ENCODE measurements around the gene NPFFR2.
"Not testable (repeated sequence)": the region's sequence is repeated elsewhere in the genome, so short reads cannot be mapped to it uniquely, and the experiment has no call there.

Gene NPFFR2

DNA sequence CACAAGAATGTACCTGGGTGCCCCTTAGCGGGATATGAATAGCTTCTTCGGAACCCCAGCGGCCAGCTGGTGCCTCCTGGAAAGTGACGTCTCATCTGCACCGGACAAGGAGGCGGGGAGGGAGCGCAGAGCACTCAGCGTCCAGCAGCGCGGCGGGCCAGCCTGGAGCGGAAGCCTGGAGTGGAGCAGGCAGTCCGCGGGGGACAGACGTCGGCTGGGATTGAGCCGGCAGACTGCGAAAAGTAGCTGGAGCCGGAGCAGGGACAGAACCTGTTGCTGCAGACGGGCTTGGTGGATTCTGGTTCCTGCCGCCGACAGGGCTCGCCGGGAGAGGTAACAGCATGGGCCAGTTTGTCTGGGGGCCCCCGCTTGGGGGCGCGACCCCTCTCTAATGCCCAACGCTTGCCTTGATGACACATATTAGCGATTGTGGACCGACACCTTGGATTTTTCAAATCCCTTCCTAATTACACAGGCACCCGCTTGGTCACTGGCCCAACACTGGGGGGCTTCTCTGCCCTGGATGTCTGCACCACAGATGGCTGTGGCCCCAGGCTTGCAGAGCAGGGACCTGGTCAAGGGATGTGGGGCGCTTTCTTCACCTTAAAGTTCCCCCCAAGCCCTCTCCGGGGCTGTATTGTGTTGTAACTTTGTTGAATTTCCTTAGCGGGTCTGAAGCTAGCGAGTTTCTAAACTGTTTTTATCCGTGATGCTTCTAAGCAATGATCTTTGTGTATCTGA is at the start of gene NPFFR2:
Gene NPFFR2 (plus strand): TSS at position 133 of the 741 bp plus-strand sequence. CDS start 96,592 bp downstream, outside the sequence.
- no peak for DNase-seq (ENCODE audit: low read depth in 2 of 2)

- DNase-seq (ENCODE audit: low read depth in 2 of 2) = no peak
Measured at GRCh38 chr4:71992571-71993312, 39.1 kb upstream of the NPFFR2 start.

- DNase-seq (ENCODE audit: low read depth in 2 of 2) = no peak
Measured at GRCh38 chr4:71994559-71994958, 37.2 kb upstream of the NPFFR2 start.

GRCh38 chr4:71995297-71995696 is 36.5 kb upstream of the NPFFR2 start:
- no peak for DNase-seq (ENCODE audit: low read depth in 2 of 2)

DNA sequence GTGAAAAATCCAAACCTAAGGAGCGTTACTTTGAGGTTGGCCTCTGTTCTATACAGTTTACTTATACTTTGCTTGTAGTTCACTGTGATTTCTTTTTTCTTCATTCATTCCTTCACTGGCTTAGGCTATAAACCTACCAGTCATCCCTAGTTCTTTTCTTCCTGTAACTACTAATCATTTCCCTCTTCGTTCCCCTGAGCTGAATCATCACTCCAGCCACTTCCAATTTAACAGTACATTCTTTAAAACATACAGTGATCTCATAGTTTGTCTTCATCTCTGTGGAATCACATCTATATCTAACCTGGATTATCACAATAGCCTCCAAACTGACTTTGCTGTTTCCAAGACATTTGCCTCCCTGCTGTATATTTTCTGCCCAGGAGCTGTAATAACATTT is 25.2 kb upstream of the NPFFR2 start:
- DNase-seq (ENCODE audit: low read depth in 2 of 2) = no peak

GRCh38 chr4:72011906-72012305 is 19.9 kb upstream of the NPFFR2 start:
- no peak for DNase-seq (ENCODE audit: low read depth in 2 of 2)

DNA sequence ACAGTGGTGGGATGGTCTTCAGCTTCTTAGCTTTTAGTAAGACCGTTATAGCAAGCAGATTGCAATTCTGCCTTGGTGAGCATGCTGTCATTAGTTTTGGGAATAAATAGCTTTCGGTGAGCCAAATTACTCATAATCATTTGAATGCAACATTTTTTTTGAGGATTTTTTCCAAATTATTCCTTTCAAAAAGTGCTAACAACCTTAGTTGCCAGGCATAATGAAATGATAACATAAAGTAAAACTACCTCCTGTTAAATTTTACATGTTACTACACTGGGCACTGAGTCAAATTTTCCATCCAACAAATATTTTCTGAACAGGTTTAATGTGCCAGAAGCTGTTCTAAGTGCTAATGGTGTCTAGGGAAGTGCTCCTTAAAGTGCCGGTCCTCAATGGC is 15.8 kb upstream of the NPFFR2 start:
- no peak for DNase-seq (ENCODE audit: low read depth in 2 of 2)

DNA sequence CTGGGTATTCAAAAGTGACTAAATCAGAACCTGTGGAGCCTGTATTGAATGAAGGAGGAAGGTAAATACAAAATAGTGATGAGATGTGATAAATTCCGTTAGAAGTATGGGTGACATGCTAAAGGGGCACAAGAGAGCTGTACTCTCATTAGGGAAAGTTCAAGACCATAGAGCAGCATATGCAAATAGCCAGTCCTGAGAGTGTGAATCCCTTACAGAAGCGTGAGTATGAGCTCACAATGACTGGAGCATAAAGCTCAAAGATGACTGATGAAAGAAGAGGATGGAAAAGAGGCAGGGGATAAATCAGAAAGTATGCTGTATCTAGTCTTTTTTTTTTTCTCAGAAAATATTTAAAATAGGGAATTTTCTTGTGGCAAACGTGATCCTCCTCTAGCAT is 12.1 kb upstream of the NPFFR2 start:
- no peak for DNase-seq (ENCODE audit: low read depth in 2 of 2)

DNA sequence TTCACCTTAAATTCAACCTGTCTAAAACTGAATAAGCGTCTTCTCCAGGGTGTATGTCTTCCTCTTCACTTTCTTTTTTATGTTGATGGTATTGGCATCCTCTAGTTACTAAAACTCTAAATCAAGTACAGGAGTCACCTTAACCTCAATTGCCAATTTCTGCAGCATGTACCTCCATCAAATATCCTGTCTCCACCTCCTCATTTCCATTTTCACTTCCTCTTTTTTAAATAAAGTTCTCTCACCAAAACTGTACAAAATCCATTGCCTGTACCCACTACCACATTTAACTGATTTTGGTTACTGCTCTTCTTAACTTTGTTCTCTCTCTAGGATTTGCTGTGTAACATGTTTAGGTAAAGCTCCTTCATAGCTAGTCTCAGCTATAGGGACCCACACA is 9.2 kb upstream of the NPFFR2 start:
- no peak for DNase-seq (ENCODE audit: low read depth in 2 of 2)

- DNase-seq (ENCODE audit: low read depth in 2 of 2) = no peak
Measured at GRCh38 chr4:72055566-72055965, 23.8 kb downstream of the NPFFR2 start.

- no peak for DNase-seq (ENCODE audit: low read depth in 2 of 2)
Measured at GRCh38 chr4:72063726-72064125, 31.9 kb downstream of the NPFFR2 start.

- no peak for DNase-seq (ENCODE audit: low read depth in 2 of 2)
Measured at GRCh38 chr4:72067051-72067450, 35.3 kb downstream of the NPFFR2 start.

GRCh38 chr4:72073816-72074215 is 42.0 kb downstream of the NPFFR2 start:
- DNase-seq (ENCODE audit: low read depth in 2 of 2) = no peak

DNA sequence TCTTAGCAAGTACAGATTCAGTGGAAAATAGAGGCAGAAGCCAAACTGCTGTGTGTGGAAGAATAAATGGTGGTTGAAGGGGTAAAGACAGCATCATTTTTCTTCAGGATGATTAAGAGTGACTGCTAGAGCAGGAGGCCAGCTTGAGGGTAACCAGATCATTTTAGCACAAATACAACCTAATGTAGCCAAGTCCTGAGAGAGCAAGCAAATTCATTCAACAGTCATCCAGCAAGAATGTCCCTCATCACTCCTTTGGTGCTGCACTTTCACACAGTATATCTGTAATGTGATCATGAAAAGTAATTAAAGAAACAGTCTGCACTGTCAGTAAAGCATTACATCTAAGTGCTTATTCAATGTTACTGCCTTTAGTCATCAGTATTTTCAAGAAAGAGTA is 44.8 kb downstream of the NPFFR2 start:
- DNase-seq (ENCODE audit: low read depth in 2 of 2) = no peak

DNA sequence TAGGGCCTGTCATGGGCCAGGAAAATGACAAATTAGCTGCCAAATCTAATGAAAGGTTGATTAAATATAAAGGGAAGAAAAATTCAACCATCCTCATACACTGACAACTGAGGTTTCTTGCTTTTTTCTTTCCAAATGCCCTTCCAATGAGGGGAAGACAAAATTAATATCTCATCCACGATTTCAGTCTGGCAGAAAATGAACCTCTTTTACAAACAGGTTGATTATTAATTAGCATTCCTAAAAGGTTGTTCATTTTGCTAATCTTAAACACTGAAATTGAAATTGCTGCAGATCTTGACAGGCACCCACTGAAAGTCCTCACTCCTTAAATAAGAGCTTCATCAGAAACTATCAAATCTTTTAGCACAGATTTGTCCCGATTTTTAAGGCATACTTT is 45.5 kb downstream of the NPFFR2 start:
- DNase-seq (ENCODE audit: low read depth in 2 of 2) = no peak

DNA sequence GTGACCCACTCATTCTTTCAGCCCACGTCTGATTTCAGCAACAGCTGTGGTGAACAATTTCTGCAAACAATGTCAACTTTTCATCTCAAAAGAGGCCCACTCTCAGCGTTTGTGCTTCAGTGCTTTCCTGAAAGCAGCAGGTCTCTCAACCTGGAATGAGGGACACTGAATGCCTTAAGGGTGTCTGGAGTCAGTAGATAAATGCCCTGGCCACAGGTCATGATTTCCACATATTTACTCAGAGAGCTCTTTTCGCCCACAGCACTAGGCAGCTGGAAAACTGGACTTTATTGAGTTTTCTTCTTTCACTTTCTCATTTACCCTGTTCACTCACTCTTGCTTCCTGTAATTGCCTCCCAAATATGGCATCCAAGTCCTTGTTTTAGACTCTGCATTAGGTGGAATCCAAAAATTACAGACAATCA is 52.8 kb downstream of the NPFFR2 start:
- DNase-seq (ENCODE audit: low read depth in 2 of 2) = no peak

DNA sequence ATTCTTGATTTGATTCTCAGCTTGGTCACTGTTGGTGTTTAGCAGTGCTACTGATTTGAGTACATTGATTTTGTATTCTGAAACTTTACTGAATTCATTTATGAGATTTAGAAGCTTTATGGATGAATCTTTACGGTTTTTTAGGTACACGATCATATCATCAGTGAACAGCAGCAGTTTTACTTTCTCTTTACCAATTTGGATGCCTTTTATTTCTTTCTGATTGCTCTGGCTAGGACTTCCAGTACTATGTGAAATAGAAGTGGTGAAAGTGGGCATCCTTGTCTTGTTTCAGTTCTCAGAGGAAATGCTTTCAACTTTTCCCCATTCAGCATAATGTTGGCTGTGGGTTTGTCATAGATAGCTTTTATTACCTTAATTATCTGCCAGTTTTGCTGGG is 58.8 kb downstream of the NPFFR2 start:
- DNase-seq (ENCODE audit: low read depth in 2 of 2) = not testable (repeated sequence)

DNA sequence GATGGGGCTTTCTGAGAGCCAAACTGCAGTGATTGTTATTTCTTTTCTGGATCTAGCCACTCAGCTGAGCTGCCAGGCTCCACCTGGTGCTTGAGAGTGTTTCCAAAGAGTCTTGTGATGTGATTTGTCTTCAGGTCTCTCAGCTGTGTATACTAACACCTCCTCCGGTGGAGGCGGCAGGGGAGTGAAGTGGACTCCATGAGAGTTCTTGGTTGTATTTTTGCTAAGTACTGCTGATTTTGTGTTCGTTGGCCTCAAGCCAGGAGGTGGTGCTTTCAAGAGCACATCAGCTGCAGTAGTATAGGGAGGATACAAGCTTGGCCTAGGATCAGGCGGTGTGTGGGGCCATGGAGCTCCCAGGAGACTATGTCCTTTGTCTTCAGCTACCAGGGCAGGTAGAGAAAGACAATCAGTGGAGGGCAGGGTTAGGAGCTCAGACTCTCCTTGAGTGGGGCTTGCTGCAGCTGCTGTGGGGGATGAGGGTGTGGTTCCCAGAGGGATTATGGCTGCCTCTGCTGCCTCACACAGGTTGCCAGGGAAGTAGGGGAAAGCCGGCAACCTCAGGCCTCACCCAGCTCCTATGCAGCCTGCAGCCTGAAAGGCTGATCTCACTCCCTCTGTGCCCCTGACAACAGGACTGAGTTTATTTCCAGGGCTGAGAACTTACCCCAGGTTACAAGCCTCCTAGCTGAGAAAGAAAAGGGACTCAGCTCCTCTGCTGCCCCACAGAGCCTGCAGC is 62.4 kb downstream of the NPFFR2 start:
- no peak for DNase-seq (ENCODE audit: low read depth in 2 of 2)

GRCh38 chr4:72107456-72107855 is 75.7 kb downstream of the NPFFR2 start:
- DNase-seq (ENCODE audit: low read depth in 2 of 2) = no peak

DNA sequence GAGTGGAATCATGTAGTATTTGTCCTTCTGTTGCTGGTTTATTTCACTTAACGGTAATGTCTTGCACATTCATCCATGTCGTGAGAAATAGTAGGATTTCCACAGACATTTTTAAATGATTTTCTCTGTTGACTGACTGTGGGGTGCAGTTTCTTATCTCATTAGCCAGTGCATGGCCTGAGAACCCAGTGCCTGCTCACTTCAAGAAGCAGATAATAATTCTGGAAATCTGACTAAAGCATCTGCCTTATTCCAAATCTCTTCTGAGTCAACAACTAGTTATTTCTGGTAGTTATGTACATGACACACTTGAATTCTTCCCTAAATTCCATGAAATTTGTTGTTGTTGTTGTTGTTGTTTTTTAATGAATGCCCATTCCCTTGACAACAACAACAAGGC is 77.6 kb downstream of the NPFFR2 start:
- no peak for DNase-seq (ENCODE audit: low read depth in 2 of 2)

DNA sequence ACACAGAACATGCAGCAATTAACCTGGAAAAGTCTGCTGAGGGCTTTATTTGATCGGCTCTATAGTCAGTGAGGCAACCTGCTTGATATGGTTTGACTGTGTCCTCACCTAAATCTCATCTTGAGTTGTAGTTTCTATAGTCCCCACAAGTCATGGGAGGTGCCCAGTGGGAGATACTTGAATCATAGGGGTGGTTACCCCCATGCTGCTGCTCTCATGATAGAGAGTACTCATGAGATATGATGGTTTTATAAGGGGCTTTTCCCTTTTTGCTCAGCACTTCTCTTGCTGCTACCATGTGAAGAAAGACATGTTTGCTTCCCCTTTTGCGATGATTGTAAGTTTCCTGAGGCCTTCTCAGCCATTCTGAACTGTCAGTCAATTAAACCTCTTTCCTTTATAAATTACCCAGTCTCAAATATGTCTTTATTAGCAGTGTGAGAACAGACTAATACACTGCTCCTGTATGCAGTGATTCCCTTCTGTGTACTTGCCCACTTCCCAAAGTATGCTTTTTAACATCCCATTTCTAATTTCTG is 78.2 kb downstream of the NPFFR2 start:
- DNase-seq (ENCODE audit: low read depth in 2 of 2) = no peak

GRCh38 chr4:72110886-72111285 is 79.1 kb downstream of the NPFFR2 start:
- DNase-seq (ENCODE audit: low read depth in 2 of 2) = no peak

Data from stimulated activated CD4-positive, alpha-beta T cell treated with anti-CD3 and anti-CD28 coated beads, Interleukin-1b, Interleukin-23, amount 100 ng/mL, for 1 hour (primary cell).